DMS79 treated with DMSO at 0.1 percent for 48 hours (cell line): ENCODE results near the gene SLC12A7.
"Not testable (repeated sequence)": the region's sequence is repeated elsewhere in the genome, so short reads cannot be mapped to it uniquely, and the experiment has no call there.

Experiments used
- DNase-seq: peaks from one replicate; lab custom pipeline; 2025; lab: John Stamatoyannopoulos, UW

SLC12A7 gene

DNA sequence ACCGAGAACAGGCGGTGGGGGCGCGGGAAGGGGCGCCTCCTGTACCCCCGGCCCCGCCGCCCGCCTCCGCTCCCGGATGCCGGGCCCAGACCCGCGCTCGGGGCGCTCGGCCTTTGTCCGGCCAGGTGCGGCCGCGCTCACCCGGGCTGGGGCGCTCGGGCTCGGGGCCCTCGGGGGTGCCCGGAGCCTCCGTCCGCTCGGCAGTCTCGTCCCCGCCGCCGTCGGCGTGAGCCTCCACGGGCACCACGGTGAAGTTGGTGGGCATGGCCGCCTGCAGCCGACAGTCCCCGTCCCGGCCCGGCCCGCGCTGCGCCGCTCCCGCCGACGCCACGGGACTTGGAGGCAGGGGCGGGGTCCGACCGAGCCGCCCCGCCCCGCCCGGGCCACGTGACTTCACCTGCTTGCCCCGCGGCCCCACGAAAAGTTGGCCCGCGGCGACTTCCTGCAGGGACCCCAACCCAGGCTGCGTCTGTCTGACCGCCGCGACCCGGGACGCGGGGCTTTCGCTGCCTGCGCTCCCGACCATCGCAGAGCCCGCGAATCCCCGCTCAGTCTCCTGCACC, at the start of gene SLC12A7:
Gene SLC12A7, minus strand, starts transcription at position 337 of the 563 bp plus-strand sequence. Its CDS starts 72 bp downstream, at position 265.
- DNase-seq: peak; percentile 13

DNA sequence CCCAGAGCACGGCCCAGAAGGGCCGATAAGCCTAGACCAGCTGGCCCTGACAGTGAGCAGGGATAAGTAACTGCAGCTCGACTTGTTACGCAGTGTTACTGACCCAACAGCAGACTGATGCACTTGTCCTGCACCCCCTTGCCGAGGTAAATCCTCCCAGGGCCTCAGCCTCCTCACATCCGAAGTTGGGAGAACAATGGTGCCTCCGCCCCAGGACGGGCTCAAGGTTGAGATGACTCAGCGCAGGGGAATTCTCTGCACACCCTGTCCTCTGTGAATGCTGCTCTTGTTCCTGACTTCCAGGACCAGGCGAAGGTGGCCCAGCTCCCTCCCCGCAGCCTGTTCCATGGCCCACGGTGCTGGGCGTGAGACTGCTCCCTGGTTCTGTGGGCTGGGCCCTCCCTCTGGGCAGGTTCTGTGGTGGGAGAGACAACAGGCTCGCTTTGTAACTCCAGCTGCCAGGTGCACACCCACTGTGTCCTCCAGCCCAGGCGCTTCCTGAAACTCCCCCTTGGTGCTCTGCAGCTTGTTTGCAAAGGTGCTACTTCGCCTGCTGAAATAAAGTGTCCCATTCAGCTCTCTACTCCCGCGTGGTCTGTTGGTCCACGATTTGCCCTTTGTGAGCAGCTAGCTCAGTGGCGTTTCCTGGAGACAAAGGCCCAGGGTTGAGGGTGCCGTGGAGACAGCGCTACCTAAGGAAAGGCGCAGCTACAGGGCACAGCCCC, 49.4 kb upstream of the SLC12A7 start:
- no peak for DNase-seq

DNA sequence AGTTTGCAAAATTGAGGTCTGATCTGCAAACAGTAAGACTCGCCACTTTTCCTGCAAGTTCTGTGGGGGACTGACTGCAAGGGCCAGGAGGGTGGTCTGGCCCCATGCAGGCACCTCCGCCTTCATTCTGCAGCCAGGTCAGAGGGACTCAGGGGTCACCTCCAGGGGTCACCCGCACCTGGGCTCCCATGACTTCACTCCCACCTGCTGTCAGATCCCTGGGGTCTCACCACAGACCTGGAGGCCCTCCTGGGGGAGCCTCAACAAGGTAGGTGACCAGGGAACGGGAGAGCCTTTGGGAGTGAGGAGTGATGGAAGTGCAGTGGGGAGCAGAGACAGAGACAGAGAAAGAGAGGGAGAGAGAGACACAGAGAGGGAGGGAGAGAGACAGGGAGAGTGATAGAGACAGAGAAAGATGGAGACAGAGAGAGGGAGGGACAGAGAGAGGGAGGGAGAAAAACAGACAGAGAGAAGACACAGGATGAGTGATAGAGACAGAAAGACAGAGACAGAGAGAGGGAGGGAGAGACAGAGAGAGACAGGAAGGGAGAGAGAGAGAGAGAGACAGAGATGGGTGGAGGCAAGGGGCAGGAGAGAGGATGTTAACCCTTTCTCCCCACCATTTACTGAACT, 48.0 kb upstream of the SLC12A7 start:
- no peak for DNase-seq

DNA sequence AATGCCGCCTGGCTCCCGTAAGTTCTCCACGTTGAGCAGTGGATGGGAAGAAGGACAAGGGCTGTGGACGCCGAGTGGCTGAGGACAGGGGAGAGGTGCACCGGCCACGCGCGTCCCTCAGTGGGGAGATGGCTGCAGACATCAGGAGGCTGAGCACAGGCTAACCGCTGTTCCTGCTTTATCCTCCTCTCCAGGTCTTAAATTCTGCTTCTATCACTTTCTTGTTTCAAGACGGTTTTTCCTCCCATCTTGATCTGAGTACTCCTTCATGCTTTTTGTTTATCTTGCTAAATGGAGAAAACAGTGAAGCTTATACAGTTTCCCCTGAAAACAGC, 47.4 kb upstream of the SLC12A7 start:
- DNase-seq: no peak

DNA sequence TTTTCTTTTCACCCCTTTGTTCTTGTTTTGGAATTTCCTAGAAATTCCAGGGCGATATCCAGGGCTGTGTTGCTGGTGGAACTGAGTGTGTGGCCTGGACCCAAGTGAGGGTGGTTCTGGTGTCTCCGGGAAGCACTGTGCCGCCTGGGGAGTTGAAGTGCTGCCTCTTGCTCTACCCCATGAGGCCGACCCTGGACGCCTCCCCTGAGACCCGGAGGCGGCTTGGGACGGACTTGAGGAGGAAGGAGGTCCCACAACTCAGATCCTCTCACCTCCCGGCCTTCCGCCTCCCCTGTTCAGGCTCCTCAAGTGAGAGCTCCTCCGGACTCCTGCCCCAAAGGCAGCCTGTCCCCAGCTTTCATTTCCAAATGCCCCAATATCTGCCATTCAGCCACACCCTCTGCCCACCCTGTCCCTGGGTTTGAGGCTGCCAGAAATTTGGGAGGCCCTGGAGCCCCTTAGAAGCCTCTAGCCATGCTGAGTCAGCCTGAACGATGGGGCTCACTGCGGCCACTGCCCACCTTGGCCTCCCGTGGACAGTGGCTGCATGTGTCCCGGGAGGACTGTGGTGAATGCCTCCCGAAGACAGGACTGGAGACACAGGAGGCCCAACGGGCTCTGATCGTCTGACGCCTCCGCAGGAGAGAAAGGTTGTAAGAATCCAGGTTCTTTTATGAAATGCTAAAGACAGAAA, 46.9 kb upstream of the SLC12A7 start:
- no peak for DNase-seq

DNA sequence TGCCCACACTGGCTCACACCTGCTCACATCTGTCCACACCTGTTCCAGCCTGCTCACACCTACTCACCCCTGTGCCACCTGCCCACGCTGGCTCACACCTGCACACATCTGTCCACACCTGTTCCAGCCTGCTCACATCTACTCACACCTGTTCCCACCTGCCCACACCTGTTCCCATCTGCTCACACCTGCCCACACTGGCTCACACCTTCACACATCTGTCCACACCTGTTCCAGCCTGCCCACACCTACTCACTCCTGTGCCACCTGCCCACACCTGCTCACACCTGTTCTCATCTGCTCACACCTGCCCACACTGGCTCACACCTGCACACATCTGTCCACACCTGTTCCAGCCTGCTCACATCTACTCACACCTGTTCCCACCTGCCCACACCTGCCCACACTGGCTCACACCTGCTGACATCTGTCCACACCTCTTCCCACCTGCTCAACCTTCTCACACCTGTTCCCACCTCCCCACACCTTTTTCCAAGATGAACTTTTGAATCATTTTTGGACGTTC, 45.7 kb upstream of the SLC12A7 start:
- DNase-seq: not testable (repeated sequence)

DNA sequence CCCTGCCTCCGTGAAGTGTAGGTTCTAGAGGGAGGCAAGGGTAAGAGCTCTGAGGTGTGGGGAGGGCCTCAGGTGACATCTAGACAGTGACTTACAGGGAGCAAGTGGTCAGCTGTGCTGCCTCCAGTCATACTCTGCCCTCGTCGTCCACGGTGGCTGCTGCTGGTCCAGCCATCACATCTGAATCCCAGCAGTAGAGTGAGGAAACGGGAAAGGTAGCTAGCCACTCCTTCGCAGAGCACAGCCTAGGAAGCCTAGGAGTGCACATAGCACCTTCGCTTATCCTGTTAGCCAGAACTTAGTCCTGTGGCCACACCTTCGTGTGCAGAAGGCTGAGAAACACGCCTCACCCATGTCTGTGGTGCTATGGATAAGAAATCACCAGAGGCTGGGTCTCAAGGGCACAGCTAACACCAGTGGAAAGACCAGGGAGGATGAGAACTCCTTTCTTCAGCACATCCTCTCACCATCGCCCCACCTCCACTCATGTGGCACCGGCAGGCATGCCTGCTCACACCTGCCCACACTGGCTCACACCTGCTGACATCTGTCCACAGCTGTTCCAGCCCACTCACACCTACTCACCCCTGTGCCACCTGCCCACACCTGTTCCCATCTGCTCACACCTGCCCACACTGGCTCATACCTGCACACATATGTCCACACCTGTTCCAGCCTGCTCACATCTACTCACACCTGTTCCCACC, 45.0 kb upstream of the SLC12A7 start:
- no peak for DNase-seq

DNA sequence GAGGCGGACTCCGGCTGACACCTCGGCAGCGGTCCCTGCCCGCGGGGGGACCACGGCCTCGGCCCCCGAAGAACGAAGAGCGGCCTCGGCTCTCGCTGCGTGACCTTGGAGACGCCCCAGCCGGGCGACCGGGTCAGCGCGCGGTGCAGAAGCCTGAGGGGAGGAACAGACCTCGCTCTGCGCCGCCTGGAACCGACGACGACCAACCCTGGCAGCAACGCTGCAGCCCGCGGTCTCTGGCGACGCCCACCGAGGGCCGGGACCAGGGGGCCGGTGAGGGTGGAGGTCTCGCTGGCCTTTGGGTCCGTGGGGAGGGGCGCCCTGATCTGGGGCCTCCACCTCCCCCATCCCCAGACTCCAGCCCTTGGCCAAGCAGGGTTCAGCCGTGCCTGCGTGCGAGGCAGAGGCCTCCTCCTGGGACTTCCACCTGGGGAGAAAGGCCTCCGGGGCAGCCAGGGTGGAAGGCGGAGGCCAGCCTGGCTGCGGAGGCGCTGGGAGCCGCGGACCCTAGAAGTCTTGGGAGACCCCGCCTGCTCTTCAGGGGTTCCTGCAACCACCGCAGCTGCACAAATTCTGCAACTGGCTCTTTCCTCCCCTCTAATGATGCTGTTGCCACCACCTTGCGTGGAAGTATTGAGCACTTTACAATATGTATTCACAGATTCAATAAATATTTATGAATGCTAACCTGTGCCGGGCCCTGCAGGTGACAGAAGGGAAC, 44.3 kb upstream of the SLC12A7 start:
- DNase-seq: no peak

DNA sequence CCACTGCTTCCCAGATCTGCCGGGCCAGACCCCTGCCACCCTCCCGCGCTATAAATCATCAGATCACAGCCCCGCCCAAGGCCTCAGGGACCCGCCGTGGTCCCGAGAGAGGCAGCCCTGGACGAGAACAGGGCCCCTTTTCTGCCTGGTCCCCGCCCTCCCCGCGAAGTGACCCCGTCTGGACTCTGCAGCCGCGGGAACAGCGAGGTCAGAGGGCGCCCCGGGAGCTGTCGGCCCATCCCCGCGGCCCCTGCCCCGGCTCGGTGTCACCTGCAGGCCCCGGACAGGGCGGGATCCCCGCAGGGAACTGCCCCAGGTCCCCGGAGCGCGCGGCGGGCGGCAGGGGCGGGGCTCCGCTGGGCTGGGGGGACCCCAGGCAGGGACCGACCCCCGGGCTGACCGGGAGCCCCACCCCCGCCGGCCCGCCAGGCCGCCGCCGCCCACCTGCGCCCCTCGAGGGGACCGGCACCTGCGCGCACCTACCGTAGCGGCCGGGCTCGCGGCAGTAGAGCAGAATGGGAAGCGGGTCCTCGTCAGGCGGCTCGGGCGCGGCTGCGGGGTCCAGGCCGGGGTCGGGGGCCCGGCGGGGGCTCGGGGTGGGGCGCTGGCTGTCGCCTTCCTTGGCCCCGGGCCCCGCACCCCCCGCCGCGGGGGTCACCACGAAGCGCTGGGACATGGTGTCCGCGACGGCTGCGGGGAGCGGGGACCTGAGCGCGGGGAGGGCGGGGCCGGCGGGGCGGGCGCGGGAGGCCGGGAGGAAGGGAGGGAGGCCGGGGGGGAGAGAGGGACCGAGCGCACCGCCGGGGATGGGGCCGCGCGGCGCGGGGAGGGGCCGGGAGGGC, 43.5 kb upstream of the SLC12A7 start:
- DNase-seq: no peak

DNA sequence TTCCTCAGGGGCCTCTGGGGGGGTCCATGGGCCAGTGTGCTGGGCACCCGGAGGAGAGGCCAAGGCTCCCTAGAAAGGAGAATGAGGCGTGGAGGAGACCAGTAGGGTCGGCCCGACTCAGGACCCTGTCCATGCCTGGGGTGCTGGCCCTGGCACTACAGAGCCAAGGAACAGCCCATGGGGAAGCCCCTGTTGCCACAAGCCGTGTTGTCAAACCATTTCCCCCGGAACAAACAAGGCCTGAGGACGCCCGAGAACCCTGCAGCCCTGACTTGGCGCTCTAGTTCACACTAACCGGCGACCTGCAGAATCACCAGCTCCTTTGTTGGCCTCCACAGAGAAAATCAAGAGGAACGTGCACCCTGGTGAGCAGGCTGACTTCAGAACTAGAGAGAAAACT, 41.6 kb upstream of the SLC12A7 start:
- no peak for DNase-seq

DNA sequence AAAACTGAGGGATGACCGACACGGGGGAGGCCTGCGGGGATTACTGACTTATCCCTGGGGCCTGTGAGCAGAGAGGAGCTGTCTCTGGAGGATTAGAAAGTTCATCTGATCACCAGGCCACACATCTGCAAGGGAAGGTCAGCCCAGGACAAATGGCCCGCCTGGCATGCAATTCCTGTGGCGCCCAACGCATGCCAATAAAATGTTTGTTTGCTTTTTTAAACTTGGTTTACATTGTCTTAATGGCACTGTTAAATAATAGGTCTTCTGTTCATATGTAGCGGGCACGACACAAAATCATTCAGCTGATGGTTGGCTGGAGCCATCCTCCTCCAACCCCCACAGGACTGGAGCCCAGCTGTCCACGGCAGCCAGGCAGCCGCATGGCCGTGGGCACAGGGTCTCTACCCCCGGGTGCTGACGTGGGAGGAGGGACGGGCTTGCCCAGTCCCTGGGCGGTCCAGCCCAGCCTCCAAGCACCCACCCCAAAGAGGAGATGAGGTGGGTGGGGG, 41.0 kb upstream of the SLC12A7 start:
- DNase-seq: no peak

DNA sequence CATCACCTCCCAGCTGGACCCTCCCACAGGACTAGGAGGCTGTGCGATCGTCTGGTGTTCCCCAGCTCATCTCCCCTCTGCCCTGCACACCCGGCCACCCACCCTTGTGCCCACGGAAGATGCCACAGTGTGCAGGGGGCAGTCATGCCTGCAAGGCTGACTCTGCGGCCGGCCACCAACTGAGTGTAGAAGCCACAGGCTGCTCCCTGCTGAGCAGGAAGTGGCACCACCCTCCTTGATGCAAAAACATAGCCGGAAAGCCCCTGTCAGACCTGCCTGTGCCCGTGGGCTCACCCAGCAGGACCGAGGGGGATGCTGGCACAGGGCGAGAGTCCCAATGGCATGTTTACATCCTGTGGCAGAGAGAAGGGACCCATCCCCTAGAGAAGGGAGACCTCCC, 40.3 kb upstream of the SLC12A7 start:
- DNase-seq: no peak

DNA sequence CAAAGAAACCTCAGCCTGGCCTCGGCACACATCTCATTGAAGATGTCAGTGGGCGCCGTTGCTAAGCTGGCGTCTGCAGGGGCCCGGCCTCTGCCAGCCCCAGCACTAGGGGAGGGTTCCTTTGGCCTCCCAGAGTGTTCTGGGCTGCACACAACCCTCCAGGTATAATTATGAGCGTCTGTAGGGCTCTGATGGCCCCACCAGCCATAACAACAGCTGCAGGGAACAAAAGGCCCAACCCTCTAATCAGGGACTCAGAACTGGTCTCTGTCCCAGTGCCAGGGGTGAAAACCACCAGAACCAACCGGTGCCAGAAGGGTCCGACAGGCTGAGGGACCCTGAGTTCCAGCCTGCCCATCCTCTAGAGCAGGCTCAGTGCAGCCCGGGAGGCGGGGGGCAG, 39.5 kb upstream of the SLC12A7 start:
- no peak for DNase-seq

DNA sequence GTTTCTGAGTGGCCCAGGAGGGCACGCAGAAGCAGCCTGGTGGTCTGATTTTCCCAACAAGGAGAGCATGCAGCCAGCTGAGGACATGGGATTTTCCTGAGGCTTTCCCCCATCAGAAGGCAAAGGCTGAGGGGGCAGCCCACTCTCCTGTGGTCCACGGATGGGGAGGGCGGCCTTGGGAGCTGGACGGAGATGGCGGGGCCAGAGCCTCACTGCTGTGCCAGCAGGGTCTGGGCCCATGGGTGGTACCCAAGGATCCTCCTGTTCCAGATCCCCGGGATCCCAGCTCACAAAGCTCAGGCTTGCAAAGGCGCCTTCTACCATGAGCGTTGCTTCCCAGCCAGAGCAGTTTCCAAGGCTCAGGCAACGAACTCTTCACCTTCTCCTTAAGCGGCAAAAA, 39.0 kb upstream of the SLC12A7 start:
- no peak for DNase-seq

DNA sequence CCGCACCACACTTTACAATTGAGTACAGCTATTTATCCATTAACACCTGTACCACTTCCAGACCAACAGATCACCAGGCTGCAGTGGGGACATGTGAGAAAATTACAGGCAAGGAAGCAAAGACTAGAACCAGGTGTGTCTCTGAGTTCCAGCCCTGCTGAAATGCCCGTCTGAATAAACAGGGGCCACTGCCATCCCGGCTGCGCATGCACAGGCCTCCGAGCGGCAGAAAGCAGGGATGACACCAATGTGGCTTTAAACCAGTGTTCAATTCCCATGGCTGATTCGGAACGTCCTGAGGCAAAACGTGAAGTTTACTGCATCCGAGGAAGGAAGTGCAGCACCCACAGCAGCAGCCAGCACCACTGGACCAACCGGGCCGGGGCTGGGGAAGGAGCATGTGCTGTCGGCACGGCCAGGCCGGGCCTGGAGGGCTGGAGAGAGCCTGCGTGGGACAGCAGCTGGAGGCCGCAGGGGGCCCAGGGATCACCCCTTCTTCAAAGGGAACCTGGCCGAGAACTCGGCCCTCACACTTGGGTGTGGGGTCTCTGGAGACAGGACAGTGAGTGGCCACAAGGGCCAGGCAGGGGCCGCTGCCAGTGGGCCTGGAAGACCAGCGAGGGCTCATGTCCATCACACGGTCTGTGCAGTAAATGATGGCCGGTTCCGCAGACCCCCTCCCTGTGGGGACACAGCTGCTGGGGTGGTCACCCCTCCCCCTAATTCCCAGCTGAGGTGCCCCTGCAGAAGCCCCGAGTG, 33.0 kb upstream of the SLC12A7 start:
- DNase-seq: no peak

DNA sequence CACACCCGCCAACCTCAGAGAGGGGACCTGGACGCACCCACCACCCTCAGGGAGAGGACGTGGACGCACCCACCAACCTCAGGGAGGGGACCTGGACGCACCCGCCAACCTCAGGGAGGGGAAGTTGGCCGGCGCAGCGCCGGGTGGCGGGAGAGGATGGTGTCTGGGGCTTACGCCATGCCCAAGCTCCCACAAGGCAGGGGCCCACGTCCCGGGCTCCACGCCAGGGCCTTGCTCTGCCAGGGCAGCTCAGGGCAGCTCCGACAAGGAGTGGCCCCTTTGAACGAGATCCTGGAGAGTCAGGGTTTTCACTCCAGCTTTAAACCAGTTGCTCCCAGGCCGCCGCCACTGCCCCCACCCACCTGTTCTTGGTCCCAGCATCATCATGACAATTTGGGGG, 32.2 kb upstream of the SLC12A7 start:
- no peak for DNase-seq

DNA sequence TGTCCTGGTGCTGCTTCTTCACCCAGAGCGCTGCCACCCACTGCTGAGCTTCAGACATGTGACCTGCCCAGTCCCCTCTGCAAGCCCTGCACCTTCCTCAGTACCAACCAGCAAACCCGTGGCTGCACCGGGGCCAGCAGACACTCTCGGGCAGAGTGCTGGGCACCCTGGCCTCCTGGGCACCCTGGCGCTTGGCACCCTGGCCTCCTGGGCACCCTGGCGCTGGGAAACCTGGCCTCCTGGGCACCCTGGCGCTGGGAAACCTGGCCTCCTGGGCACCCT, 31.7 kb upstream of the SLC12A7 start:
- DNase-seq: no peak

DNA sequence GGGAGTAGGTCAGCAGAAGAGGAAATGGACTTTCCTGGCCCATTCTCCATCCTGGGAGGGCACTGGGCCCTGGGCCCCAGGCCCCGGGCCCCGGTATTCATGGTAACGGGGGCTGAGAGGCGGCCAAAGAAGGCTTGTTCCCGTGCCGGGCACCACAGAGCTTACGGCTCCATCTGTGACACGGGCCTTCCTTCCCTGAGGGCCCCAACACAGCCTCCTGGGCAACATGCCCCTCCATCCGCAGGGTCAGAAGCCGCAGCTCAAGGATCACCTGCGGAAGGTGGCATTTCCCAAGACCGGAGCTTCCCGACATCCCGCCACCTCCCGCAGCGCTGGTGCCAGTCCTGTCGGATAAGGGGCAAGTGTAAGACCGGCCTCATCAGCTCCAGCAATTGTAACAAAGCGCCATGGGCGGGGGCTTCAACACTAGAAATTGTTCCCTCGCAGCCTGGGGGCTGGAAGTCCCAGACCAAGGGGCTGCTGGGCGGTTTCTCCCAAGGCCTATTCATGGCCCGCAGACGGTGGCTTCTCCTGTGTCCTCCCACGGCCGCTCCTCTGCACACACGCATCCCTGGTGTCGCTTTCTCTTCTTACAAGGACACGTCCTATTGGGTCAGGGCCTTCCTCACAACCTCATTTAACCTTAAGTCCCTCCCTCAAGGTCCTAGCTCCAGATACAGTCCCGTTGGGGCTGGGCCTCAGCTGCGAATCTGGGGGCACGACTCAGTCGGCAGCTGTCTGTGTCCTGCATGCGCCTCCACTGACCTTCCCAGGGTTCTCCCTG, 31.2 kb upstream of the SLC12A7 start:
- DNase-seq: no peak

DNA sequence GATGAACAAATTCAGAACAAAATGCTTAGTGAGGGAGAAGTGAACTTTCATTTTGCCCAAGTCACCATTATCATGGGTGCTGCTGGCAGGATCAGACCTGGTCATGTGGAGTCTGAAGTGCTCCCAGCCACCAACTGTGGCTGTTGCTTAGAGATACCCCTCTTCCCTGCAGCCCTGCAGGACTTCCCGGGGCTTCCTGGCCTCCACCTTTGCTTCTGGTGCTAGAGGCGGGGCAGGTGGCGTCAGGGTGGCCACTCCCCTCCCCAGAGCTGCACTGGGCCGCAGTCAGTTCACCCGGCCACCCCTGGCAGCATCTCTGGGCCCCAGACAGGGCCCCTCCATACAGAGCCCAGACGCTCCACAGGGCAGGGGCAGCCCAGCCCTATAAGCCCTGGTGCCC, 30.0 kb upstream of the SLC12A7 start:
- DNase-seq: peak; percentile 11
